K562 (cell line): ENCODE data around the gene PKD1L1. TPM values are rescaled to one million over a fixed set of nuclear protein-coding genes. Genes with fewer than 3 reads are reported as not detected.

Experiments used
- ATAC-seq: fragments of 200-7000 bp; cut with Tn5 transposase; 3 replicates; pipeline ENCODE4 v1.9.1; 2020; ENCODE audit warnings: moderate library complexity
- BruUV-seq: library from RNA; stranded (reverse); fragments of 400-500 nt; replicated peaks from 2 replicates; lab custom pipeline; 2021; lab: Mats Ljungman, UMichigan
- CTCF ChIA-PET: fragments of 300-600 bp; formaldehyde crosslinking; extraction: SDS; loops from one replicate; lab custom pipeline; 2021; ENCODE audit warnings: low intra/inter-chr PET ratio; lab: Yijun Ruan, JAX
- POLR2A ChIA-PET: fragments of 300-600, 350-650 bp; sonication (Branson Sonifier 250); formaldehyde crosslinking; extraction: SDS; loops from one replicate; lab custom pipeline; 2021; ENCODE audit warnings: antibody characterized with exemption, inconsistent platforms; lab: Yijun Ruan, JAX
- DNase-seq, 4 experiments: peaks; one replicate each; pipeline versions ENCODE4 v3.0.0 to v3.0.0-alpha.2; 2011 to 2018; ENCODE audit warnings: low spot score in 3 of 4, mixed read lengths in 3 of 4; ENCODE audit errors: extremely low read depth in 1 of 4
- FAIRE-seq: peaks from 2 replicates; lab custom pipeline; 2011; peaks lifted over from hg19 to GRCh38; lab: Jason Lieb, UNC
- H2AFZ ChIP-seq: 2 replicates; pipeline ENCODE4 v1.6.0; 2011; ENCODE audit warnings: low read depth, low read length, control low read depth, inconsistent platforms
- H3K27ac ChIP-seq: fragments of 200-600 bp; 3 replicates; pipeline ENCODE4 v1.8.0; 2011; ENCODE audit warnings: low read depth, mild to moderate bottlenecking, control low read depth, inconsistent platforms, low read length, moderate library complexity, mixed read lengths; ENCODE audit errors: extremely low read depth
- H3K27me3 ChIP-seq, 2 experiments: fragments of 300-600 bp in 1 of 2; 2 replicates in 1 of 2; 3 replicates in 1 of 2; pipeline versions ENCODE4 v1.6.0 to v1.8.0; 2011; ENCODE audit warnings: inconsistent platforms in 2 of 2, low read length in 2 of 2, mild to moderate bottlenecking in 1 of 2, mixed read lengths in 1 of 2, moderate library complexity in 1 of 2; ENCODE audit not compliant: control insufficient read depth in 2 of 2, insufficient read depth in 2 of 2
- H3K36me3 ChIP-seq: fragments of 300-600 bp; 3 replicates; pipeline ENCODE4 v1.8.0; 2011; ENCODE audit warnings: mild to moderate bottlenecking, low read length, inconsistent platforms; ENCODE audit not compliant: control insufficient read depth, insufficient read depth
- H3K4me1 ChIP-seq, 2 experiments: fragments of 200-600 bp in 1 of 2; replicated peaks in 1 of 2; 2 replicates in 1 of 2; 3 replicates in 1 of 2; pipeline versions ENCODE4 v1.5.1 to v1.8.0; 2011; ENCODE audit warnings: inconsistent platforms in 2 of 2, low read length in 2 of 2, mild to moderate bottlenecking in 1 of 2, mixed read lengths in 1 of 2, moderate library complexity in 1 of 2; ENCODE audit not compliant: control insufficient read depth in 2 of 2, insufficient read depth in 2 of 2
- H3K4me2 ChIP-seq: 2 replicates; pipeline ENCODE4 v1.6.1; 2011; ENCODE audit warnings: low read length, control low read depth, inconsistent platforms, mixed read lengths; ENCODE audit not compliant: insufficient read depth
- H3K4me3 ChIP-seq: fragments of 200-600 bp; sonication (generic), shearing (Covaris generic); 2 replicates; pipeline ENCODE4 v1.5.1; 2016; ENCODE audit warnings: control low read depth, inconsistent platforms
- H3K79me2 ChIP-seq: fragments of 200-600 bp; 3 replicates; pipeline ENCODE4 v1.8.0; 2011; ENCODE audit warnings: low read length, inconsistent platforms; ENCODE audit not compliant: control insufficient read depth, insufficient read depth
- H3K9ac ChIP-seq, 2 experiments: 2 replicates each; pipeline versions ENCODE4 v1.6.0 to v1.6.1; 2011; ENCODE audit warnings: low read depth in 2 of 2, low read length in 2 of 2, control low read depth in 1 of 2, inconsistent platforms in 1 of 2, mild to moderate bottlenecking in 1 of 2, mixed read lengths in 1 of 2; ENCODE audit not compliant: insufficient read depth in 1 of 2
- H3K9me1 ChIP-seq: one replicate; pipeline ENCODE4 v1.6.0; 2011; ENCODE audit warnings: inconsistent platforms, mild to moderate bottlenecking, low read length, moderate library complexity; ENCODE audit not compliant: control insufficient read depth, insufficient read depth
- H3K9me3 ChIP-seq: replicated peaks from 2 replicates; pipeline ENCODE4 v1.5.1; 2011; ENCODE audit warnings: low read depth, low read length, inconsistent platforms; ENCODE audit not compliant: control insufficient read depth, insufficient read depth
- H4K20me1 ChIP-seq: replicated peaks from 2 replicates; pipeline ENCODE4 v1.6.1; 2011; ENCODE audit warnings: low read length, inconsistent platforms, mixed read lengths; ENCODE audit not compliant: control insufficient read depth, insufficient read depth
- ARID2 ChIP-seq: fragments of 450-650 bp; IDR thresholded peaks from 2 replicates; pipeline ENCODE4 v1.6.1; 2017; ENCODE audit warnings: antibody characterized with exemption, mild to moderate bottlenecking
- BRD9 ChIP-seq: fragments of 450-650 bp; IDR thresholded peaks from 2 replicates; pipeline ENCODE4 v1.6.1; 2018; ENCODE audit warnings: low read depth; ENCODE audit not compliant: partially characterized antibody
- CLOCK ChIP-seq: fragments of 250-450 bp; sonication (Bioruptor Pico); IDR thresholded peaks from 2 replicates; pipeline ENCODE4 v1.4.0; 2020; ENCODE audit warnings: mild to moderate bottlenecking, moderate library complexity, borderline replicate concordance
- FOXA3 ChIP-seq, 2 experiments: fragments of 450-650 bp in 1 of 2; sonication (generic) in 1 of 2; formaldehyde crosslinking; IDR thresholded peaks in 1 of 2; conservative IDR thresholded peaks in 1 of 2; 2 replicates each; pipeline versions ENCODE4 v1.4.0 to v1.8.0; 2020 to 2022; ENCODE audit warnings: mild to moderate bottlenecking in 2 of 2, missing genetic modification reagents in 1 of 2
- GTF2A2 ChIP-seq: IDR thresholded peaks from 2 replicates; pipeline ENCODE4 v1.6.1; 2016; ENCODE audit warnings: mild to moderate bottlenecking, missing genetic modification characterization, missing compliant biosample characterization
- HDAC1 ChIP-seq, 2 experiments: fragments of 450-650 bp; IDR thresholded peaks; 2 replicates each; pipeline ENCODE4 v1.6.1; 2016 to 2017; ENCODE audit warnings: inconsistent platforms in 1 of 2, mild to moderate bottlenecking in 1 of 2, moderate library complexity in 1 of 2
- MXI1 ChIP-seq: IDR thresholded peaks from 2 replicates; pipeline ENCODE4 v1.6.1; 2011; ENCODE audit warnings: low read depth, mild to moderate bottlenecking, improper control_type of control experiment, low read length
- POLR3A ChIP-seq: IDR thresholded peaks from 2 replicates; pipeline ENCODE4 v1.6.1; 2011; ENCODE audit warnings: borderline replicate concordance, mild to moderate bottlenecking, moderate library complexity; ENCODE audit not compliant: insufficient read length, insufficient read depth; ENCODE audit errors: extremely low read depth
- SFPQ ChIP-seq: fragments of 200-400 bp; formaldehyde crosslinking; IDR thresholded peaks from 2 replicates; pipeline ENCODE4 v1.6.1; 2017; ENCODE audit warnings: mild to moderate bottlenecking, low read depth, low read length, moderate library complexity
- SIRT6 ChIP-seq: IDR thresholded peaks from one replicate; pipeline ENCODE4 v1.6.1; 2012; ENCODE audit warnings: low read depth, mild to moderate bottlenecking, control low read depth, inconsistent platforms, low read length, moderate library complexity
- SNRNP70 ChIP-seq: fragments of 200-400 bp; formaldehyde crosslinking; optimal IDR thresholded peaks from 2 replicates; pipeline ENCODE3; 2017; ENCODE audit warnings: low read depth, low read length
- ZFP91 ChIP-seq: sonication (generic); formaldehyde crosslinking; IDR thresholded peaks from 2 replicates; pipeline ENCODE4 v1.8.0; 2022; ENCODE audit warnings: mild to moderate bottlenecking, missing genetic modification reagents
- ZNF224 ChIP-seq: sonication (generic); formaldehyde crosslinking; IDR thresholded peaks from 2 replicates; pipeline ENCODE4 v1.8.0; 2022; ENCODE audit warnings: mild to moderate bottlenecking, missing genetic modification reagents
- ZNF778 ChIP-seq: fragments of 450-650 bp; formaldehyde crosslinking; IDR thresholded peaks from 2 replicates; pipeline ENCODE4 v1.4.0; 2020; ENCODE audit warnings: mild to moderate bottlenecking, moderate library complexity
- WGBS: fragments of 100-300 bp; shearing (Covaris generic); methylation state at CpG from one replicate; pipeline ENCODE4 v1.1.6; 2016; ENCODE audit warnings: low coverage, mixed read lengths; ENCODE audit not compliant: insufficient coverage; ENCODE audit errors: missing lambda C conversion rate; 5-methylcytosine and 5-hydroxymethylcytosine counted together
- in situ Hi-C: fragments of 300-500 bp; cut with MboI; formaldehyde crosslinking; loops from 4 replicates; pipeline ENCODE4 v1.15.0; 2018; ENCODE audit warnings: inconsistent platforms, mixed read lengths
- intact Hi-C: fragments of 100-400 bp; cut with micrococcal nuclease; formaldehyde crosslinking; loops from 2 replicates; pipeline ENCODE4 v1.14.2; 2022
- polyA plus RNA-seq, 8 experiments: library from polyadenylated mRNA; depleted of rRNA in 4 of 8; stranded (reverse) in 5 of 8; unstranded in 3 of 8; fragments of >200 nt; fragmentation: Nextera tagmentation in 2 of 8; fragmentation: Illumina TruSeq in 1 of 8; extraction: Ambion mirVana in 2 of 8; extraction: Trizol in 1 of 8; gene quantifications; 2 replicates each; pipeline versions ENCODE4 v1.2.1 to v1.2.3, GENCODE V29; 2011 to 2014; ENCODE audit warnings: inconsistent platforms in 1 of 8, missing spikeins in 1 of 8
- total RNA-seq, 7 experiments: library from RNA; depleted of rRNA in 6 of 7; stranded (reverse); fragments of >200 nt in 6 of 7; fragmentation: Illumina TruSeq in 2 of 7; extraction: Trizol in 2 of 7; gene quantifications; 2 replicates each; pipeline versions ENCODE4 v1.2.1 to v1.2.3, GENCODE V29; 2011 to 2021; ENCODE audit warnings: low replicate concordance in 1 of 7

The PKD1L1 gene
- total and polyA plus RNA-seq, 9 of the 15 experiments (the other 6 are each of a cell fraction or from before 2014, with no cell fraction given) = 0.01 to 0.02 TPM; not detected in 7

- no peaks in the 10 kb centered on the region; the same call in 1 of the 2 replicates for H3K9me3 ChIP-seq
- no peak overlapping the region for H3K4me2 ChIP-seq
- 4% methylated on average over 4 of the region's 4 CpGs for WGBS
- intact Hi-C loops = no loop called here
- no peak for DNase-seq
- no peaks in the 10 kb centered on the region for H3K9me1 ChIP-seq
- ChIA-PET POLR2A (no interaction called here), CTCF (no interaction called here)
- H4K20me1 ChIP-seq = no peaks in the 10 kb centered on the region
- no peak overlapping the region for H3K4me3 ChIP-seq
- H2AFZ ChIP-seq = no peak overlapping the region
- no peak overlapping the region for H3K9ac ChIP-seq
- FAIRE-seq = no peak
- BruUV-seq = no TSS peak
- H3K27ac ChIP-seq = no peak overlapping the region
- in situ Hi-C loops = no loop called here
- H3K36me3 ChIP-seq = no peaks in the 10 kb centered on the region
- no peak for ATAC-seq
- no peaks in the 10 kb centered on the region for H3K79me2 ChIP-seq
- peaks cover 0 to 7% of the 10 kb centered on the region in 2 experiments; a peak in 2 of 5 replicates for H3K27me3 ChIP-seq
- H3K4me1 ChIP-seq = no peaks in the 10 kb centered on the region
- no peak for TF ChIP-seq BRD9
- TF ChIP-seq ARID2 = no peak
- no peak for TF ChIP-seq HDAC1 (IDR thresholded peaks at IDR 0.05)
- TF ChIP-seq SIRT6 = no peak
- TF ChIP-seq CLOCK (CRISPR knock-in tag) = no peak
- TF ChIP-seq POLR3A = no peak
- no peak for TF ChIP-seq GTF2A2 (tag)
- no peak for TF ChIP-seq SFPQ
- no peak for TF ChIP-seq SNRNP70
- TF ChIP-seq ZNF224 (CRISPR knock-in tag) = no peak
- no peak for TF ChIP-seq FOXA3 (CRISPR knock-in tag; conservative IDR thresholded peaks at IDR 0.05 in 1 of 2, IDR thresholded peaks at IDR 0.05 in 1 of 2)
- no peak for TF ChIP-seq ZFP91
- no peak for TF ChIP-seq ZNF778 (CRISPR knock-in tag)
- no peak for TF ChIP-seq MXI1
- TF ChIP-seq, all 486 proteins: peak for 0
These were observed 46.3 kb downstream of the PKD1L1 start for GRCh38 chr7:47902013-47902412.
